Kidney glomerular epithelial cell (primary cell): ENCODE results near the gene ASMTL.
"Not testable (repeated sequence)": the region's sequence is repeated elsewhere in the genome, so short reads cannot be mapped to it uniquely, and the experiment has no call there.

Source experiments
- DNase-seq: peaks from one replicate; lab custom pipeline; 2025; lab: John Stamatoyannopoulos, UW

ASMTL gene

GRCh38 chrX:1452516-1453394 lies at the start of gene ASMTL:
ASMTL (minus strand) TSS chrX:1452909; CDS start chrX:1452840, 69 bp downstream.
- no peak for DNase-seq

GRCh38 chrX:1502241-1502640 lies 49.5 kb upstream of the ASMTL start:
- DNase-seq, result no peak

GRCh38 chrX:1500701-1501624 lies 48.3 kb upstream of the ASMTL start:
- DNase-seq, result no peak

- DNase-seq, result no peak
Measured at GRCh38 chrX:1496076-1496475, 43.4 kb upstream of the ASMTL start.

- DNase-seq, result no peak
Measured at GRCh38 chrX:1493877-1494510, 41.3 kb upstream of the ASMTL start.

- no peak for DNase-seq
Measured at GRCh38 chrX:1493412-1493811, 40.7 kb upstream of the ASMTL start.

- no peak for DNase-seq
Measured at GRCh38 chrX:1492421-1493012, 39.8 kb upstream of the ASMTL start.

- DNase-seq, result no peak
Measured at GRCh38 chrX:1491851-1492349, 39.2 kb upstream of the ASMTL start.

- not testable (repeated sequence) for DNase-seq
Measured at GRCh38 chrX:1491248-1491647, 38.5 kb upstream of the ASMTL start.

GRCh38 chrX:1490723-1491122 lies 38.0 kb upstream of the ASMTL start:
- not testable (repeated sequence) for DNase-seq

- DNase-seq, result not testable (repeated sequence)
Measured at GRCh38 chrX:1489354-1489753, 36.6 kb upstream of the ASMTL start.

- no peak for DNase-seq
Measured at GRCh38 chrX:1488745-1489144, 36.0 kb upstream of the ASMTL start.

- no peak for DNase-seq
Measured at GRCh38 chrX:1488141-1488540, 35.4 kb upstream of the ASMTL start.

- DNase-seq, result no peak
Measured at GRCh38 chrX:1487401-1487800, 34.7 kb upstream of the ASMTL start.

- DNase-seq, result no peak
Measured at GRCh38 chrX:1486749-1487361, 34.1 kb upstream of the ASMTL start.

- no peak for DNase-seq
Measured at GRCh38 chrX:1486177-1486576, 33.5 kb upstream of the ASMTL start.

GRCh38 chrX:1485033-1485432 lies 32.3 kb upstream of the ASMTL start:
- no peak for DNase-seq

GRCh38 chrX:1484638-1485019 lies 31.9 kb upstream of the ASMTL start:
- DNase-seq, result no peak

- DNase-seq, result no peak
Measured at GRCh38 chrX:1483843-1484637, 31.3 kb upstream of the ASMTL start.

GRCh38 chrX:1482530-1482928 lies 29.8 kb upstream of the ASMTL start:
- not testable (repeated sequence) for DNase-seq
